ENCODE data around the gene CLIP2.

DNA sequence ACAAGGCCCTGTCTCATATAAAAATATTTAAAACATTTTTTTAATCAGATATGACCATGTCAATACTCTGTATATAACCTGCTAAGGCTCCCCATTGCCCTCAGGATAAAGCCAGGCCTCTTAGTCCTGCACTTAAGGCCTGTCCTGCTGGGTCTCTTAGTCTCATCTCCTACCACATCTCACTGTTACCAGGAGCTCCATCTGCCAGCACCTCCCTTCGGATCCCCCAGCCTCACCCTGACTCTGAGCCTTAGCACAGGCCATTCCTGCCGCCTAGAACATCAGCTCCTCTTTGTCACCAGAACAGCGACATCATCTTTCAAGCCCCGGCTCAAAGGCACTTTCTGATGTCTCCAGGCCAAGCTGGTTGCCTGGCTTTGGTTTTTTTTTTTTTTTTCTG is 138.8 kb downstream of the CLIP2 start:
- no peak for TF ChIP-seq POLR2A (IDR thresholded peaks at IDR 0.05; ENCODE audit: low read depth, low read length)
- TF ChIP-seq POLR2AphosphoS5 (IDR thresholded peaks at IDR 0.05; ENCODE audit: low read depth, low read length) = no peak
- TF ChIP-seq TAF1 (IDR thresholded peaks at IDR 0.05; ENCODE audit: low read depth, low read length) = no peak
- no peak for TF ChIP-seq PAX5 (IDR thresholded peaks at IDR 0.05; ENCODE audit: insufficient read depth, low read length, severe bottlenecking)
- no peak for TF ChIP-seq POU2F2 (IDR thresholded peaks at IDR 0.05; ENCODE audit: low read depth, low read length)

Data from GM12891 (cell line).